Measurements from ENCODE around the gene CST11.
A peak's percentile ranks its signal among the peaks of the same experiment; 100 is the strongest.

CST11 gene

DNA sequence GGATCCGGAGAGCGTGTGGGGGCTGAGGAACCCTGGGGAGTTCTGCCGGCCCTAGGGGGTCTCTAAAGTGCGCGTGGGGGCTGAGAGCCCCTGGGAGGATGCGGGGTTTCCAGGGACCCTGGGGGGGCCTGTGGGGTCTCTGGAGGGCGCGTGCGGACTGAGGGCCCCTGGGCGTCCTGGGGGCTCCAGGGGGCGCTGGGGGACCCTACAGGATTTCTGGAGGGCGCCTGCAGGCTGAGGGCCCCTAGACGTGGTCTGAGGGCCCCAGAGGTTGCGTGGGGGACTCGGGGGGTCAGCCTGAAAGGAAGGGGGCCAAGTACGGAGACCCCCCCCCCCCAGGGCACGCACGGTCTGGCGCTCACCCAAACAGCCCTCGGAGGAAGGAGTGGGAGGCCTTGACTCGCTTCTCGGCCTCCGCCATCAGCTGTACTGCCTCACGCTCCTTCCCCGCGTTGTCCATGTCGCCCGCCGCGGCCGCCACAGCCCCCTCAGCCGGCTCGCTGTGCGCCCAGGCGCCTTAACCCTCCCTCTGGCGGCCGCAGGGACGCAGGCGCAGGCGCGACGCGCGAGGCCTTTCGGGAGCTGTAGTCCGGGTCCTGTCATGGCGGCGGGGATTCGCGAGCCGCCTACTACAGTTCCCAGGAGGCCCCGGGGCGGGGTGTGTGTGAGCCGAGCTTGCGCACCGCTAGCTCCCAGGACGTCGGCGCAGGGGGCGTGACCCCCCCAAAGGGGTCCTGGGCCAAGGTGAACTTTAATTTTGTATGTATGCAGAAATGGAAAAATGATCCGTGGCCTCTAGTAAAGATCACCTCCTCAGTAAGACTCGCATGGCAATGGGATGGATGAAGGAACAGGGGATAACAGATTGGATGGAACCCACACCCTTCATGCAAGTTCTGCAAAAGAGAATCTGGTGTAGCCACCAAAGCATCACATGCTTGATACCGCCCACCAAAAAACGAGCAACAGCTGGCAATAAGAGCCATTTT, 31.4 kb downstream of the CST11 start, which contains the start of gene NAPB:
Gene NAPB (minus strand): TSS at position 546 of the 989 bp plus-strand sequence. CDS start 86 bp downstream, at position 460.
- peak within 1 kb of the TSS; percentile 81 for H3K4me3 ChIP-seq (ENCODE audit: low read length)
- peak; percentile 94 for DNase-seq (ENCODE audit: low read depth)
- peak; percentile 39 for TF ChIP-seq CTCF (IDR thresholded peaks at IDR 0.05; ENCODE audit: insufficient read depth, low read depth, low read length, missing control alignments)

DNA sequence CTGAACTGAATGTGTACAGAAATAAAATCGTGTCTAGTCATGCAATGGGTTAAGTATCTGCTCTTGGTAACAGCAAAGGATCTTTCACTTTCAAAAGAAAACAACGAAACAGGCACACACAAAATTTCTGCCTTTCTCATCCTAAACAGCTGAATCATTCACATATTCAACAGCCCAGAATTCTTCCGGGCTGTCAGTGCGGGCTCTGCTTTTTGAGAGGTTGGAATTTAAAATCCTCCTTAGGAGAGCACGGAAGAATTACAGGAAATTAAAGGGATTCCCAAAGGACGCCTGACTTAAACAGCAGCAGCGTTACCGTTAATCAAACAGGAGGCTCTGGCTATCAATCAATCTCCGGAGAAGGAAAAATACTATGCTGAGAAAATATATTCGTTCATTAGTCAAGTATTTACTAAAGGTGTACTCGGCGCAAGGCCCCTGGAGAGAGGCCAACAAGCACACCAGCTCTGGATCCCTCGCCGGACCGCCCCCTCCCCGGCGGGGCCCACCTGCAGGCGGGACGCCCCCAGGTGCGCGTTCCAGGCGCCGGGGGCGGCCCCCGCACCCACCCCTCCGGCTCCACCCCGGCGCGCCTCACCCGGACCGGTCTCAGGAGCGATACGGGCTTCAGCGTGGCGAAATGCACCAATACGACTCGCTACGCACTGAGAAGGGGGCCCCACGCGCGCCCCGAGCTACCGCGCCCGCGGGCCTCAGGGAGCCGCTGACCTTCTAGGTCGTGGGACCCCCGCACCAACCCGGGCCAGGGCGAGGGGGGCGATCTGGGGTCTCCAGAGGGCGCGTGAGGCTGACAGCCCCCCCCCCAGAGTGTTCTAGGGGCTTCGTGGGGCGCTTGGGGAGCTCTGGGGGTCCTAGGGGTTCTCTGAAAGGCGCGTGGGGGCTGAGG, 32.4 kb downstream of the CST11 start:
- peak; percentile 58 for DNase-seq (ENCODE audit: low read depth)
- no peak for TF ChIP-seq CTCF (IDR thresholded peaks at IDR 0.05; ENCODE audit: insufficient read depth, low read depth, low read length, missing control alignments)
- peak overlapping the region; percentile 81 for H3K4me3 ChIP-seq (ENCODE audit: low read length)

GRCh38 chr20:23419657-23419994, 33.0 kb downstream of the CST11 start:
- no peak for TF ChIP-seq CTCF (IDR thresholded peaks at IDR 0.05; ENCODE audit: insufficient read depth, low read depth, low read length, missing control alignments)
- DNase-seq (ENCODE audit: low read depth), result no peak
- H3K4me3 ChIP-seq (ENCODE audit: low read length), result peak overlapping the region; percentile 81

- DNase-seq (ENCODE audit: low read depth), result no peak
- no peak for TF ChIP-seq CTCF (IDR thresholded peaks at IDR 0.05; ENCODE audit: insufficient read depth, low read depth, low read length, missing control alignments)
- no peak overlapping the region for H3K4me3 ChIP-seq (ENCODE audit: low read length)
Measured at GRCh38 chr20:23417861-23418260, 34.8 kb downstream of the CST11 start.

DNA sequence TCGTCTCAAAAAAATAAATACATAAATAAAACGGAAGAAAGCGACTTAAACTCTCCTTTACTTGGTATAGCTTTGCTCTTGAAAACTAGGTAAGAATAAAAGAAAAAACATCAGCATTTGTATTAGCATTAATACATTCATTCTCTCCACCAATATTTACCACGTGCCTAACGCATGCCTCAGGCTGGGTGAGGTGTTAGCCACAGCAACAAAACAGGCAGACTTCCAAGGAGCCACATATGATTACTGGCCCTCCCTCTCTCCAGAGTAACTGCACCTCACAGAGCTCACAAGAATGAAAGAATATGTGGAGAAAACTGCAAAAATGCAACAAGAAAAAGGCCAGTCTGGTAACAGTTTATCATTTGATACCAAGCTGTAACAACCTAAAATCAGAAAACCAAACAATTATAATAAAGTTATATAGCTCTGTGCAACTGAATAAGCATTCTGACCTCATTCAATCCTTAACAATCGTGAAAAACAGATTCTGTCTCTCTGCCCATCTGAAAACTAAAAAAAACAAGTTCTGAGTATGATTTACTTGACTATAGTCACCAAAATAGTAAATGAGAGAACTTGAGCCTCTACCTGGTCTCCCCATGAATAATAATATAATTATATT, 36.6 kb downstream of the CST11 start:
- no peak overlapping the region for H3K4me3 ChIP-seq (ENCODE audit: low read length)
- TF ChIP-seq CTCF (IDR thresholded peaks at IDR 0.05; ENCODE audit: insufficient read depth, low read depth, low read length, missing control alignments), result no peak
- DNase-seq (ENCODE audit: low read depth), result peak; percentile 70

- no peak overlapping the region for H3K4me3 ChIP-seq (ENCODE audit: low read length)
- no peak for TF ChIP-seq CTCF (IDR thresholded peaks at IDR 0.05; ENCODE audit: insufficient read depth, low read depth, low read length, missing control alignments)
- no peak for DNase-seq (ENCODE audit: low read depth)
Measured at GRCh38 chr20:23415555-23415954, 37.1 kb downstream of the CST11 start.

Data from epithelial cell of esophagus (primary cell).